ENCODE measurements around the gene DCLK3.

DNA sequence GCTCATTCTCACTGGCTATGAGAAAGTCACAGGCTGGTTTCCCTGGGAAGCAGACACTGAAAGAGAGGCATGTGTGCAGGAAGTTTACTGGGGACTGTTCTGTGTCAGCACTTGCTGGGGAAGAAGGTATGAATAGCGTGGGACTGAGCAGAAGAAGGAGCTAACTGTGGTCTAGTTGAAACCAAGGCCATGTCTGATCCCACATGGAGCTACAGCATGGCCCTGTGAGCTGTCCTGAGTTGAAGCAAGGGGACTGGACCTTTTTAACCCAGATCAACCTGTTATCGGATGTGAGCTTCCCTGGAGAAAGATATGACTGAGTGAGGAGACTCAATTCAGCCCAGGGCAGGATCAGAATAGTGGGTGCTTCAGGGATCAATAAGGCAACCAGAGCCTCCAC is 53.7 kb downstream of the DCLK3 start:
- TF ChIP-seq, protein P1, sequence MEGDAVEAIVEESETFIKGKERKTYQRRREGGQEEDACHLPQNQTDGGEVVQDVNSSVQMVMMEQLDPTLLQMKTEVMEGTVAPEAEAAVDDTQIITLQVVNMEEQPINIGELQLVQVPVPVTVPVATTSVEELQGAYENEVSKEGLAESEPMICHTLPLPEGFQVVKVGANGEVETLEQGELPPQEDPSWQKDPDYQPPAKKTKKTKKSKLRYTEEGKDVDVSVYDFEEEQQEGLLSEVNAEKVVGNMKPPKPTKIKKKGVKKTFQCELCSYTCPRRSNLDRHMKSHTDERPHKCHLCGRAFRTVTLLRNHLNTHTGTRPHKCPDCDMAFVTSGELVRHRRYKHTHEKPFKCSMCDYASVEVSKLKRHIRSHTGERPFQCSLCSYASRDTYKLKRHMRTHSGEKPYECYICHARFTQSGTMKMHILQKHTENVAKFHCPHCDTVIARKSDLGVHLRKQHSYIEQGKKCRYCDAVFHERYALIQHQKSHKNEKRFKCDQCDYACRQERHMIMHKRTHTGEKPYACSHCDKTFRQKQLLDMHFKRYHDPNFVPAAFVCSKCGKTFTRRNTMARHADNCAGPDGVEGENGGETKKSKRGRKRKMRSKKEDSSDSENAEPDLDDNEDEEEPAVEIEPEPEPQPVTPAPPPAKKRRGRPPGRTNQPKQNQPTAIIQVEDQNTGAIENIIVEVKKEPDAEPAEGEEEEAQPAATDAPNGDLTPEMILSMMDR (IDR thresholded peaks at IDR 0.05): no peak
- no peak for TF ChIP-seq SP1 (CRISPR knock-in tag; conservative IDR thresholded peaks at IDR 0.05)

Data from WTC11 (cell line).